ENCODE measurements around the gene ZKSCAN4.
A peak's percentile ranks its signal among the peaks of the same experiment; 100 is the strongest.

Gene ZKSCAN4

GRCh38 chr6:28248916-28249315 lies 3.2 kb downstream of the ZKSCAN4 start:
- DNase-seq (ENCODE audit: low read depth): no peak

DNA sequence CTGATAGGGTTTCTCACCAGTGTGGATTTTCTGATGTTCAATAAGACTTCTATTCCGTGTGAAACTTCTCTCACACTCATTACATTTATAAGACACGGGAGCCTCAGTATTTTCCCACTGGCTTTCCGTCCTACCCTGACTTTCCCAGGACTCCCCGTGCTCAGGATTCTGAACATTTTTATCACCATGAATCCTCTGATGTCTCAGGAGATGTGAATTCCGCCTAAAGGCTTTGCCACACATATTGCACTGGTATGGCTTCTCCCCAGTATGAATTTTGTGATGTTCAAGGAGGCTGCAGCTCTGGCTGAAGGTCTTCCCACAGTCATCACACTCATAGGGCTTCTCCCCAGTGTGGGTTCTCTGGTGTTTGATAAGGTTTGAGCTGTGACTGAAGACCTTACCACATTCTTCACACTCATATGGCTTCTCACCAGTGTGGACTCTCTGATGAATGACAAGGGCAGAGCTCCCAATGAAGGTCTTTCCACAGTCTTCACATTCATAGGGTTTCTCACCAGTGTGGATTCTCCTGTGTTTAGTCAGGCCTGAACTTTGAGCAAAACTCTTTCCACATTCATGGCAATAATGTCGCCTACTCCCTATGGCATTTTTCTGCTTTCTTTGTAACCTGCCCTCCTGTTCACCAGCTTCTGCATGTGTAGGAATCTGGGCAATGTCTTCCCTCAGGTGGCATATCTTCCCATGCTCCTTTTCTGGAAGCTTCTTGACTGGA lies 6.7 kb downstream of the ZKSCAN4 start:
- no peak for DNase-seq (ENCODE audit: low read depth)

DNA sequence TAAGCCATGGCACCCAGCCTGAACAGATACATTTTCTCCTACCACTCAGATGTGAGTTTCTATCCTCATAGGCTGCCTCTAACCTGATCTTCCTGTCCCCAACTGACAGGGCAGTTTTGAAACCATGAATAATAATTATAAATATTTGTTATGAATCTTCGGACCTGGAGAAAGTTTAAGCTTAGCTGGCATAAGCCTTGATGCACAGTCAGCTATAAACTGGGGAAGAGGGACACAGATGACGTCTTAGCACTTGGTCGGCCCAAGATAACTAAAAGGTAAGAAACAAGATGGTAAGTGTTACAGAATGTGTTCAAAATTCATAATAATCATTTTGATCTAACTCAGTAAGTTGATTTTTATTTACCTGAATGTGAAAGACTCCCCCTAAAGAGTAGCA lies 8.1 kb downstream of the ZKSCAN4 start:
- DNase-seq (ENCODE audit: low read depth): no peak

GRCh38 chr6:28240471-28240870 lies 11.6 kb downstream of the ZKSCAN4 start:
- no peak for DNase-seq (ENCODE audit: low read depth)

DNA sequence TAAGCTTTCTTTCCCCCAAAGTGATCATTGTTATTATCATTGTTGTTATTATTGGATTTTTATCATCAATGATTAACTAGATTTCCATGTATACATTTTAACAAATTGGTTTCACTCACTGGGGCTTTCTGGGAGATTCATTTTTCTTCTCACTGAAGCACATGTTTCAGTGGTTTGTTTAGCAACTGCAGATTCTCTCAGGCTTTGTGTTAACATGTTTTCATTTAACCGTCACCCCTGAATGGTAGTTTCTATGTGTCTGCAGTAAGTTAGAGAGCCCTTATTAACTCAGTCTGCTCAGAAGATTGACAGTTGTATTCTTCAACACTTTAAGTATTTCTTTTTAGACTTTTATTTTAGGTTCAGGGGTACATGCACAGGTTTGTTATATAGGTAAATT lies 12.4 kb downstream of the ZKSCAN4 start:
- no peak for DNase-seq (ENCODE audit: low read depth)

GRCh38 chr6:28235912-28236452 lies 16.1 kb downstream of the ZKSCAN4 start:
- no peak for DNase-seq (ENCODE audit: low read depth)

- no peak for DNase-seq (ENCODE audit: low read depth)
Observed at GRCh38 chr6:28232785-28233184, 19.3 kb downstream of the ZKSCAN4 start.

GRCh38 chr6:28226460-28226859 lies 25.6 kb downstream of the ZKSCAN4 start:
- no peak for DNase-seq (ENCODE audit: low read depth)

GRCh38 chr6:28225056-28225834 lies 26.8 kb downstream of the ZKSCAN4 start, which contains the start of gene ZSCAN9:
Gene ZSCAN9 (plus strand): TSS chr6:28225275. CDS start chr6:28227085, 1,810 bp downstream.
- DNase-seq (ENCODE audit: low read depth): peak; percentile 60

- DNase-seq (ENCODE audit: low read depth): no peak
Observed at GRCh38 chr6:28224131-28225055, 27.7 kb downstream of the ZKSCAN4 start.

DNA sequence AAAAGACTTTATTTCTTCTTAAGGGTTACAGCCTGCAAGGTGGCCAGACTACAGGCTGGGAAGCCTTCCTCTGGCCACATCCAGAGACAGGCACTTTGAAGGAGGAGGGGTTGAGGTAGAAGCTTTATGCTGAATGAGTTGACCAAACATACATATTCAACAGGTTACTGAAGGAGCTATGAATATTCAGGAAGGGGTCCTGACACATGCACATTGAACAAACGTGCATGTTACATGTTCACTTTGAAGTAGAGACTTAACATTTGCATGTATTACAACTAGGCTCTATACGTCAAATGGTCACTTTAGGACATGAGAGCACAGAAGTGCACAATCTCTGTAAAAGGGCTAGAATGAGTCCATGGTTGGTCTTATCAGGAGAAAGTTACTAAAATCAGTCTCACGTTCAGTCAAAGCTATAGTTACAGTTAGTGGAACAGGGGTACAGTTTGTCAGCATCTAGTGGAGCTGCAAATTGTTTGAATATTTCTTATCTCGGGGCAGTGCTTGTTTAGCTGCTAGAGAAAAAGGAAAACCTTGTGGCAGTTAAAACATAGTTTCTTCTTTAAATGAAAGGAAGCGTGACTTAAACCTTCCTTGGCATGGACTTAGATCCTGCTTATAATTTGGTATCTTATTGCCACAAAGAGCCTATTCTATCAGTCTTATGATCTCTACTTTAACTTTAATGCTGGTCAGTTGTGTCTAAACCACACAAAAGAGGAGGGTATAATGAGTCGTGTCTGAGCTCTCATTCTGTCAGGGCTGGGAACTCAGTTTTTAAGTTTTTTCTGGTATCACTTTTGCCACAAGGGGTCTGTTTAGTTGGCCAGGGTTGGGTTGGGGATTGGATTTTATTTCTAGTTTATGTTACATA lies 31.6 kb downstream of the ZKSCAN4 start:
- no peak for DNase-seq (ENCODE audit: low read depth)

GRCh38 chr6:28218312-28219248 lies 33.5 kb downstream of the ZKSCAN4 start:
- no peak for DNase-seq (ENCODE audit: low read depth)

- DNase-seq (ENCODE audit: low read depth): no peak
Observed at GRCh38 chr6:28217890-28218289, 34.2 kb downstream of the ZKSCAN4 start.

DNA sequence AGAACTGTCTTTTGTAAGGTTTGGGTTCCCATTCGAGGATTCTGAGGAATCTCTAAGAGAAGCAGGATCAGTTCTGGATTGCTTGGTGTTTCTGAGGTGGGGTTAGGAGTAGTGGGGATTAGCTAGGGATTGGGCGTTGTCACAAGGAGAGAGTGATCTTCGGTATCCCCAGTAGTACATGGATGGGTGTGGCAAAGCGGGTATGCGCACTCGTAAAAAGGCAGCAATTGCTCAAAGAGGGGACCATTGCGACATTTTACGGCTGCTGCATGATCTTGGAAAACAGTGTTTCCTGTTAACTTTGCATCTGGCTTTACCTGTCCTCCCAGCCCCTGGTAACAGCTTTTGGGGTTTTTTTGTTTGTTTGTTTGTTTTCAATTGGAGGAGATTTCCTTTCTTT lies 36.6 kb downstream of the ZKSCAN4 start:
- no peak for DNase-seq (ENCODE audit: low read depth)

GRCh38 chr6:28213213-28213523 lies 38.9 kb downstream of the ZKSCAN4 start:
- DNase-seq (ENCODE audit: low read depth): no peak

GRCh38 chr6:28212510-28213212 lies 39.4 kb downstream of the ZKSCAN4 start:
- DNase-seq (ENCODE audit: low read depth): peak; percentile 60

GRCh38 chr6:28211840-28212509 lies 40.1 kb downstream of the ZKSCAN4 start:
- no peak for DNase-seq (ENCODE audit: low read depth)

GRCh38 chr6:28209753-28210535 lies 42.1 kb downstream of the ZKSCAN4 start:
- DNase-seq (ENCODE audit: low read depth): no peak
